SU-DHL-6 (cell line): ENCODE measurements around the gene CHD5.

Experiments used
- CTCF ChIP-seq: fragments of 200-600 bp; sonication (generic); IDR thresholded peaks from one replicate; pipeline ENCODE4 v1.5.1; 2017; ENCODE audit warnings: antibody characterized with exemption, mild to moderate bottlenecking, low read length, moderate library complexity; ENCODE audit not compliant: insufficient read depth, poor library complexity, severe bottlenecking
- EZH2phosphoT487 ChIP-seq: fragments of 200-600 bp; sonication (generic), shearing (Covaris generic); conservative IDR thresholded peaks from 2 replicates; pipeline ENCODE4 v1.6.1; 2018; ENCODE audit warnings: mild to moderate bottlenecking, antibody characterized with exemption, low read length, moderate library complexity, mixed read lengths

DNA sequence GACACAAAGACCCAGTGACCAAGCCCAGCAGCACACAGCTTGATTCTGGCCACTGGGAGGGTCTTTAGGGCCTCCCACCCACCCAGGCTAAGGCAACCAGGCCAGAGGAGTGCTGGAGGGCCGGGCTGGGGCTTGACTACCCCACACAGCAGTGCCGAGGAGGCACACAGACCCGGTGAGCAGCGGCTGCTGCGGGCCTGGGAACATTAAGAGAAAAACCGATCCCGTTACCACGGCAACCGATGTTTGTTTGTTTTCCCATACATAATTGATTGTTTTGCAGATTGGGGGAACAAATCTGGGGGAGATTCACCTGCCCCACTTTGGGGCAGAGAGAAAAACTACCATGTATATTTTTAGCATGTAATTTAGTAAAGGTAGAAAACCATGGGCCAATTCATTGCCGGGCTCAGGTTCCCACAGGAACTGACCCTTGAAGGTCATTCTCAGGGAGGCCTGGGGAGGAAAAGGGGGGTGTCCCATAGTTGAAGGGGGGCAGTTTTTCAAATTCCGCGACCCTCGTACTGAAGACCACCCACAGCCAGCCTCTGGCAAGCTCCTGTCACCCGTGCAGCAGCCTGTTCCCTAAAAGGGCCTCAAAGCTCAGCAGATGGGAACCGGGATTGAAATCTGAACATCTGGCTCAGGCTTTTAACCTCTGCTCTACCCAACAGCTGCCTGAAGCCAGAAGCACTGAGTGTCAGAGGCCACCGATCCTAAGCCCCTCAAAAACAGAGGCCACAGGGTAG lies 35.3 kb downstream of the CHD5 start:
- no peak for TF ChIP-seq CTCF
- no peak for TF ChIP-seq EZH2phosphoT487
